Pons (tissue), 1 donor: ENCODE data around the gene VMO1.

Experiments
- DNase-seq: peaks from one replicate; pipeline ENCODE4 v3.0.0-alpha.2; 2016; ENCODE audit warnings: low spot score

VMO1 gene

DNA sequence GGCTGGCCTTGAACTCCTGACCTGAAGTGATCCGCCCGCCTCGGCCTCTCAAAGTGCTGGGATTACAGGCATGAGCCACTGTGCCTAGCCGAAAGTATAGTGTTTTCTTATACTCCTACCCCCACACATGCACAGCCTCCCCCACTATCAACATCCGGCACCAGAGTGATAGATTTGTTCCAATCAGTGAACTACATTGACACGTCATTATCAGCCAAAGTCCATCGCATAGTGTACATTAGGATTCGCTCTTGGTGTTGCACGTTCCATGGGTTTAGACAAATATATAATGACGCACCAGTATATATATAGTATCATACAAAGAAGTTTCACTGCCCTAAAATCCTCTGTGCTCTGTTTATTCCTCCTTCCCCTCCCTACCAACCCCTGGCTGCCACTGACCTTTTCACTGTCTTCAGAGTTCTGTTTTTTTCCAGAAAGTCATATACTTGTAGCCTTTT is 26.4 kb downstream of the VMO1 start:
- peak; percentile 55 for DNase-seq

DNA sequence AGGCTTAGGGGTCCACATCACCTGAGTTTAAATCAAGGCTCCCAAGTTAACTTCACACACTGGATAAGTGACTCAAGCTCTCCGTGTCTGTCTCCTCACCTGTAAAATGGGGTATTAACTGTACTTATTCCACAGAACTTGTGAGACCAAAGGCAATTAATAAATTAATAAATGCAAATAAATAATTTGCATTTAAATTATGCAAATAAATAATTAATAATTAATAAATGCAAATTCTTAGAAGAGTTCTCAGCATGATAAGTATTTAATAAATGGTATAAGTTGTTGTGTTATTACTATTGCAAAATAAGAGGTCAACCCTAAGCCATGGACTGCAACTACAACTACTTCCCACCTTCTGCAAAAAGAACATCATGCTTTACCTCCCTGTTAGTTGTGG is 32.8 kb downstream of the VMO1 start:
- no peak for DNase-seq

DNA sequence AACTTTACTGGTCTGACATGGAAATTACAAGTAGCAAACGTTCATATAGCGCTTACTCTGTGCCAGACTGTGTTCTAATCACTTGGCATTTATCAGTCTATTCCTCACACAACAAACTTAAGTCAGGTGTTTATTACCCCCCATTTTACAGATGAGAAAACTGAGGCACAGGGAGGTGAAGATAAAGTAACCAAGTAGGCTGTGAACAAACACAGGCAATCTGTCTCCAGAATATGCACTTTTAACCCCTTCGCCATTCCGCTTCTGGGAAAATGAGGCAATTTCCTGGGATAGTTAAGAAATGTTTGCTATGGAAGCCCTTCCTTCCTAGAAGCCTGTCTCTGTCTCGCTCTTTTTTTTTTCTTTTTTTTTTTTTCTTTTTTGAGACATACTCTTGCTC is 34.2 kb downstream of the VMO1 start:
- DNase-seq: no peak

DNA sequence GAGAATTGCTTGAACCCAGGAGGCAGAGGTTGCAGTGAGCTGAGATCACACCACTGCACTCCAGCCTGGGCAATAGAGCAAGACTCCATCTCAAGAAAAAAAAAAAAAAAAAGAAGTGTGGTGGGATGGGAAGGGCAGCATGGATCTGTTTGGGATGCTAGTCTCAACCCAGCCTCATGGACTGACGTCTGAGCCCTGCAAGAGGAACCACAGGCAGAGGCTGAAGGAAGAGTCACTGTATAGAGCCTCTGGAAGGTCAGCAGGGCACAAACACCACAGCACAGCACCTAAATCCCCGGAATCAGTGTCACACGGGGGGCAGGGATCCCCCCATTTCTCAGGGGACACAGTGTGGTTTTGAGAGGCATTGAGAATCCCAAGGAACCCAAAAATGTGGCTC is 35.6 kb downstream of the VMO1 start:
- no peak for DNase-seq

DNA sequence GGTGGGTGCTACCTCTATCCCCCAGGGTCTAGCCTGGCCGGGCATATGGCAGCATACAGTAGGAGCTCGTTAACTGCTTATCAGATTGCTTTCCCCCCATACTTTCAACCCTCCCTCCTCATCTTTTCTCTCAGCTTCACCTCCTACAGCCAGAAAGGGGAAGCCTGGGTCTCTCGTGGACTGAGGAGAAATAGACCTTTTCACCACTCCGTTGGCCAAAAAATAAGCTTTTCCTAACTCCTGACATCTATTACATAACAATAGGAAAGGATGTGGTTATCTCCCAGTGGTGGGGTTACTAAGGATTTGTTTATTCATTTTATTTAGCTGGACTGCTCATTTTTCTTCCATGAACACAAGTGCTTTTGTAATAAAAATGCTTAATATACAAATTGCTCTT is 37.5 kb downstream of the VMO1 start:
- no peak for DNase-seq

DNA sequence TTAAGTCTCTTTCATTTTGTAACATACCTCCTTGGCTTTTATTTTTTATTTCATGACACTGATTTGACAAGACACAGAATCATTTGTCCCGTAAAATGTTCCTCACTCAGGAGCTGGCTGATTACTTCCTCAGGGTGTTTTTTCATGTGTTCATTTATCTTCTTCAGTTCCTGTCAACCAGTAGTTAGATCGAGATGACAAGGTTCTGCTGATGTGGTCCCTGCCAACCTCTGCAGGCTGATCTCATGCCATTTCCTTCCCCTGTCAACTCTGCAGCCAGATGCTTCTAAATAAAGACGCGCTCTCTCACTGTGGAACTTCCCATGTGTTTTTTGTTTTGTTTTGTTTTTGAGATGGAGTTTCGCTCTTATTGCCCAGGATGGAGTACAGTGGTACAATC is 38.3 kb downstream of the VMO1 start:
- peak; percentile 75 for DNase-seq

DNA sequence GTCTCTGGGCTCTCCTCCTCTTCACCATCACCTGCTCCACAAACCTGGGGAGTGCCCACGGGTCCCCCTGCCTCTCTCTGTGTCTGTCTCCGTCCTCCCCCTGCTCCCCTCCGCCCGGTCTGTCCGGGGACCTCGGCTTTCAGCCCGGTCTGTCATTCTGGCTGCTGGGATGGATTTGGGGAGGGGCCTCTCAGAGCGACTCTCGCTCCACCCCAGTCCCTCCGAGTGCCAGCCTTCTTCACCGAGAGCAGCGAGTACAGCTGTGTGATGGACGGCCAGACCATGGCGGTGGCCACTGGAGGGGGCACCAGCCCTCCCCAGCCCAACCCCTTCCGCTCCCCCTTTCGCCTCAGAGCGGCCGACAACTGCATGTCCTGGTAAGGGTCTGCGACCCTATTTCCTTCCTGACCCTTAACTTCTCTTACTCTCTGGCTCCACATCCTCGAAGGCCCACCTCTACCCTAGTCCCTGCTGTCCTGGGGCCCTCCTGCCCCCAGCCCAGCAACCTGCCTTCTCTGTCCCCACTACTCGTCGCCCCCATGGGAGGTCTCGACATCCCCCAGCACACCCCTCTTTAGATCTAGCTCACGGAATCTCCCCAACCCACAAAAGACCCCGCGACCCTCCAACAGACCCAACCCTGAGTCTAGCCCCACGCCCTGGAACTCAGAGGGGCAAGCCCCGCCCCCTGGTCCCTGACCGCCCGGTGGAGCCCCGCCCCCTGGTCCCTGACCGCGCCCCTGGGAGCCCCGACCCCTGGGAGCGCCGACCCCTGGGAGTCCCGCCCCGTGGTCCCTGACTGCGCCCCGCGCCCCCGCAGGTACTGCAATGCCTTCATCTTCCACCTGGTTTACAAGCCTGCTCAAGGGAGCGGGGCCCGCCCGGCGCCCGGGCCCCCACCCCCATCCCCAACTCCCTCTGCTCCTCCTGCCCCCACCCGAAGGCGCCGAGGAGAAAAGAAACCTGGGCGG is 40.9 kb downstream of the VMO1 start:
- DNase-seq: no peak

DNA sequence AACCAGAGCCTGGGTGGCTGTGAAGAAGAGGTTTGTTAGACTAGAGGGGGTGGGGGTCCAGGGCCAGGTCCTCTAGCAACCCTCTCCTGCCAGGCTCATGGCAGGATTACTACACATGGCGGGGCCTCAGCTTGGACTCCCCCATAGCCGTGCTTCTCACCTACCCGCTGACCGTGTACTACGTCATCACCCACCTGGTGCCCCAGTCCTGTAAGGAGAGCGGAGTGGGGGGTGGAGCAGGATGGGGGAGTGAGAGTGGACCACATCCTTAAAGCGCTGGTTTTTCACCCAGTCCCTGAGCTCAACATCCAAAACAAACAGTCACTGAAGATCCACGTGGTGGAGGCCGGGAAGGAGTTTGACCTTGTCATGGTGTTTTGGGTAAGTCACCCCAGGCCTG is 42.3 kb downstream of the VMO1 start:
- no peak for DNase-seq

DNA sequence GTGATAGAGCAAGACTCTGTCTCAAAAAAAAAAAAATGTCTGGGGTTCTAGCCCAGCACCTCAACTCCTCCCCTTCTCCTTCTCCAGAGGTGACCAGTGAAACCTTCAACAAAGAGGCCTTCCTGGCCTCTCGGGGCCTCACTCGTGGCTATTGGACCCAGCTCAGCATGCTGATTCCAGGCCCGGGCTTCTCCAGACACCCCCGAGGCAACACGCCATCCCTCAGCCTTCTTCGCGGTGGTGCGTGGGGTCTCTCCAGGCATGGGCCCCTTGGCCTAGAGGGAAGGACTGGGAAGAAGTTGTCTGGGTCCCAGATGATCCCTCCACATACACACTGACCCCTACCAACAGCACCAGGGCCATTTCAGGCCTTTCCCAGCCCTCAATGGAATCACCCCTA is 42.9 kb downstream of the VMO1 start:
- DNase-seq: no peak

DNA sequence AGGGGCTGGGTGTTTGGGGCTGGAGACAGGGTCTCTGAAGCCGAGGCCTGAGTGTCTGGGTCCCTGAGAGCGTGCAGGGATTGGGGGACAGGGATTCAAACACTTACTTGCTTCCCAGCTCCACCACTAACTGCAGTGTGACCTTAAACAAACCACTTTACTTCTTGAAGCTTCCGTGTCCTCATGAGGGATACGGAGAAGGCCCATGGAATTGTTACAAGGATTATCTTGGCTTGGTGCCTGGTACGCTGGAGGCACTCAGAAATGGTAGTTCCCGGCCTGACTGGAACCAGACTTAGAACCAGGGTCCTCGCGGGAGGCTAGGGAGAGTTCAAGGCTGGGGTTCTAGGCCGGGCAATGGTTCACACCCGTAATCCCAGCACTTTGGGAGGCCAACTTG is 43.5 kb downstream of the VMO1 start:
- no peak for DNase-seq

DNA sequence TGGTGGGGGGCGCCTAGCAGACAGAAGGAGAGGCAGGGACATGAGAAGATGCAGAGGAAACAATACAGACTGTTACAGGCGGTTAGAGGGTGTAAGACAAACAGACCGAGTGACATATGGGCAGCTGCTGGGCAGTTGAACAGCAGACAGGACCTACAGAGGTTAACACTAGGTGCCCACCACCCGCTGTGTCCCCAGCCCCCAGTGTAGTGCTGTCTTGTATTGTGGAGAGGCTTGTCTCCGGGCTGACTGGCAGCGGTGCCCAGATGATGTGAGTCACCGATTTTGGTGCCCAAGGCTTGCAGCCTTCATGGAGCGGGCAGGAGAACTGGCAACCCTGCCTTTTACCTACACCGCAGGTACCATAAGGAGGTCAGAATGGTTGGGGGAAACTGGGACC is 44.0 kb downstream of the VMO1 start:
- no peak for DNase-seq

DNA sequence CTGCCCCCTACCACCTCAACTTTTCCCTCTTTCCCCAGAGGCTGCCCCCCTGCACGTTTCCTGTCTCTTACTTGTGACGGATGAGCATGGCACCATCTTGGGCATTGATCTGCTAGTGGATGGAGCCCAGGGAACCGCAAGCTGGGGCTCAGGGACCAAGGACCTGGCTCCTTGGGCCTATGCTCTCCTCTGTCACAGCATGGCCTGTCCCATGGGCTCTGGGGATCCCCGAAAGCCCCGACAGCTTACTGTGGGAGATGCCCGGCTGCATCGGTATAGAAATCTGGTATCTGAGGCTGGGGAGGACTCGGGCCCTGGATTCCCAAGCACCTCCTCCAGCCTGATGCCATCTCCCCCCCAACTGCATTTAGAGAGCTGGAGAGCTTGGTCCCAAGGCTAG is 44.6 kb downstream of the VMO1 start:
- no peak for DNase-seq

DNA sequence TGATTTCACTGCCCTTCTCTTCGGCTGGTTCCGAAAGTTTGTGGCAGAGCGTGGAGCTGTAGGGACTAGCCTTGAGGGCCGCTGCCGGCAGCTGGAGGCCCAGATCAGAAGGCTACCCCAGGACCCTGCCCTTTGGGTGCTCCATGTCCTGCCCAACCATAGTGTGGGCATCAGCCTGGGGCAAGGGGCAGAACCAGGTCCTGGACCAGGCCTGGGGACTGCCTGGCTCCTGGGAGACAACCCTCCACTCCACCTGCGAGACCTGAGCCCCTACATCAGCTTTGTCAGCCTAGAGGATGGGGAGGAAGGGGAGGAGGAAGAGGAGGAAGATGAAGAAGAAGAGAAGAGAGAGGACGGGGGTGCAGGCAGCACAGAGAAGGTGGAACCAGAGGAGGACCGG is 45.6 kb downstream of the VMO1 start:
- no peak for DNase-seq

DNA sequence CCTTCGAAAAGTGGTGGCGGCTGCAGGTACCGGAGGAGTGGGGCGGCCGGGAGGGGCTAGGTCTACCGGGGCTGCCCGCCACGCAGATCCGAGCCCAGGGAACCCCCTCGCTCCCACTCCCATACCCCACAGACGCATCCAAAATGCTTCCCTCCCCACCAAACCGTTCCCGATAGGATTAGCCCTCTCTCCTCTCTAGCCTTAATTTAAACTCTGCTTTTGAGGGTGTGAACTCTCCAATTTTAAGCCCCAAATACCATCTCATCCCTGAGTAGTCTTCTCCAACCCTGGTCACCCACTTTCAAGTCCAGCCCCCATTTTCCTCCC is 46.2 kb downstream of the VMO1 start:
- DNase-seq: no peak

DNA sequence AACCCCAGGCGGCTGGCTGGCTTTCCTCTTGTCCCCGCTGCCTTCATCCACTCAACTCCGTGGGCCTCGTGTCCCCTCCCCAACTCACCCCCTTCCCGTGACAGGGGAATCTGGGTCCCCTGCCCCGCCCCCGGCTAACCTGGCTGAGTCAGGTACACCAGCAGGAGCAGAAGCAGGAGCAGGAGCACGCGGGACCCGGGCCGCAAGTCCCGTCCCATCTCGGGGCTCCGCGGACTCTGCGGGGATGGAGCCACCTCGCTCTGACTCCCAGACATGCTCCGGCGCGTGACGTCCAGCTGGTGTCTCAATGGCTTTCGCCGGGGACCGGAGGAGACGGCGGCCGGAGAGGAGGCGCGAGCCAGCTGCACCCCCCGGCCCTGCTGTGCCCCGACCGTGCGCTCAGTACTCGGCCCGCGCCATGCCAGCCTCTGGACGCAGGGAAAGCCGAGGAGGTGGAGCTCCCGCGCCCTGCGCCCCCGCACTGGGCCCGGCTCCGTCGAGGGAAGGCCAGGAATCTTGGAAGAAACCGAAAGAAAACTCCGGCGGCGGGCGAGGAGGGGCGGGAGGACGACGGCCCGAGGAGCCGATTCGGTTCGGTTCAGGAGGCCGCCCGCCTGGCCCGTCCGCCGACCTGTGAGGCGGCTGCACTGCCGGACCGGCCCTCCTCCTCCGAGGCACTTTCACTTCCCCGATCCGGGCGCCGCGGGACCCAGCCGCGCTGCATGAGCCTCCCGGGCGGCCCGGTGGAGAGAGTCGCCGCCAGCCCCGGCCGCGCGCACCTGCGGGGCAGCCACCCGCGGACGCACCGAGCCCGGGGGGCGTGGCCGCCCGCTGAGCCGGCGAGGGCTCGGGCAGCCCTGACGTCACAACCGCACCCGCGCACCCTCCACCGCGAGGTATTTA is 46.8 kb downstream of the VMO1 start, which contains the start of the genes CXCL16 and ZMYND15:
CXCL16 (minus strand) TSS at position 807 of the 903 bp plus-strand sequence; CDS start at position 218, 589 bp downstream.
ZMYND15 (plus strand) TSS at position 712 of the 903 bp plus-strand sequence. CDS start 716 bp downstream, outside the sequence.
- no peak for DNase-seq

DNA sequence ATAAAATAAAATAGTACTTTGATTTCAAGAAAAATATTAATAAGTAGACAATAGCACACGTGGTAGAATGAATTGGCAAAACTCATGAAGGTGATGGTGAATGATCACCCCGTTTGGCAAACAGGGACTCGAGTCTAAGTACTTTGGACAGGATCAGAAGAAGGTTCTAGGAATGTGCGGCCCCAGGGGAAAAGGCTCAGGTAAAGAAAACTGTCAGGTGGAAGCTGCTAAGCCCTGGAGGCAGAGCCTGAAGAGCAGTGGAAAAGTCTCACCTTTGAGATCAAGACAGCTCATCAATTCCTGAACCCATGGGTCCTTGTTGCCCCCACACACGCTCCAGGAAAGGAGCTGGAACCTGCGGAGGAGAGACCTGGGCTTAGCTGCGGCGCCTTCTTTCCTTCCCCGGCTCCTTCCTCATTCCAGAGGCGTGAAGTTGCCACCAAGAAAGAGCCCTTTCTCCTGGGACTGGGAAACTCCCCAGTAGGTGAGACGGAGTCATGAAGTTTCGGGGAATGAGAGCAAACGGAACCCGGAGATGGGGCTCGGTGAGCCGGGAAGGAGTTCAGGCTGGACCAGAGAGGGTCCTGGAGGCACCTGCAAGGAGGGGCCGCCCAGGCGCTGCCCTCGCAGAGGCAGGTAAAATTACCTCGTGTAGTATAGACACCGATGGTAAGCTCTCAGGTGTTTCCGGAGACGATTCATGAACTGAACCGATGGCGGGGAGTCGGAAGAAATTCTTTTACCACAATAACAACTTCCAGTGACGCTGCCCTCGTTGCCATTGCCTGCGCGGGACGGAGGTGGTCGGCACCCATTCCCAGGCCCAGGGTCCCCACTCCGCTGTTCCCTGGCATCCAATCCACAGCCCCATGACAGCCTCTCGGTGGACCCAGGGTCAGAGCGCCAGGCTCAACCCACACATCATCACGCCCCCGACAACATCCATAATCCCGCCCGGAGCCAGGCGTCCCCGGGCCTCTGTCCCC is 47.7 kb downstream of the VMO1 start:
- DNase-seq: no peak

DNA sequence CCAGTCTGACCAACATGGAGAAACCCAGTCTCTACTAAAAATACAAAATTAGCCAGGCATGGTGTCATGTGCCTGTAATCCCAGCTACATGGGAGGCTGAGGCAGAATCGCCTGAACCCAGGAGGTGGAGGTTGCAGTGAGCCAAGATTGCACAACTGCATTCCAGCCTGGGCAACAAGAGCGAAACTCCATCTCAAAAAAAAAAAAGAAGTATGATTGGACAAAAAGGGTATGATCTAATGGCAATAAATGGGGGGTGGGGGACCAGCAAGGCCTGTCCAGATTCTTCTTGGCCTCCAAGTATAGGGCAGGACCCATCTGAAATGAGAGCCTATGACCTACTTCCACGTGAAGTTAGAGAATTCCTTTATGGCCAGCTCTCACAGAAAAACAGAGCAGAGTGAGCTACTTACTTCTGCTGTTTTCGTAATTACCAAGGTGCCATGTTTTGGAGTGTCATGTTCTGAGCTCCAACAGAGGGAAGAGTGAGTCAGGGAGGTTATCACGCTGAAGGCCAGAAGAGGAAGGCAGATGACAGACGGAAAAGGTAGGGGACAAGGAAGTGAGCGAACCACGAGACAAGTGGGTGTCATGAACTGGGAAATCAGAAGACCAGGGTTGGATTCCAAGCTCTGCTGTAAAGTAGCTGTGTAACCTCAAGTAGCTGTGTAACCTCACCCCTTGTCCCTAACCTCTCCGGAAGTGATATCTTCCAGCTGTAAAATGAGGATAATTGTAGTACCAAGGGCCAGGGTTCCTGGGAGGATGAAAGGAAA is 50.1 kb downstream of the VMO1 start:
- DNase-seq: peak; percentile 81
